DMS114 treated with DMSO at 0.1 percent for 48 hours (cell line): Measurements from ENCODE around the gene FAM20C.

Experiments
- DNase-seq: peaks from one replicate; lab custom pipeline; 2025; ENCODE audit not compliant: unreplicated experiment; lab: John Stamatoyannopoulos, UW

FAM20C gene

DNA sequence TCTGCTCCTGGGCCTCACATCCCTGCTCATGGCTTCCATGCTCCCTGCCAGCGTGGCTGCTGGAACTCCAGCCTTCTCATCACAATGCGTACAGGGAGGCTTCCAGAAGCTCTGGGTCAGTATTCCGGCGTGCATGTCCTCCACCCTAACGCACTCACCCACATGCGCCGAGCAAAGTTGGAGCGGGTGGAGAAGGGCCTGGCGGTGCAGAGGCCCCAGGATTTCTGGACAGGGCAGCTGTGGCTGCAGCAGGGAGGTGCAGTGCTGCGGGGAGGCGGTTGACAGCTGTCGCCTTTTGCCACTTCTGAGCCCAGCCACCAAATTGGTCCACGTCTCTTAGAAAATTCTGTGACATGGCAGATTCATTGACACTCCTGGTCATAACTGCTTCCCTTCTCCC is 33.6 kb upstream of the FAM20C start:
- DNase-seq = no peak

DNA sequence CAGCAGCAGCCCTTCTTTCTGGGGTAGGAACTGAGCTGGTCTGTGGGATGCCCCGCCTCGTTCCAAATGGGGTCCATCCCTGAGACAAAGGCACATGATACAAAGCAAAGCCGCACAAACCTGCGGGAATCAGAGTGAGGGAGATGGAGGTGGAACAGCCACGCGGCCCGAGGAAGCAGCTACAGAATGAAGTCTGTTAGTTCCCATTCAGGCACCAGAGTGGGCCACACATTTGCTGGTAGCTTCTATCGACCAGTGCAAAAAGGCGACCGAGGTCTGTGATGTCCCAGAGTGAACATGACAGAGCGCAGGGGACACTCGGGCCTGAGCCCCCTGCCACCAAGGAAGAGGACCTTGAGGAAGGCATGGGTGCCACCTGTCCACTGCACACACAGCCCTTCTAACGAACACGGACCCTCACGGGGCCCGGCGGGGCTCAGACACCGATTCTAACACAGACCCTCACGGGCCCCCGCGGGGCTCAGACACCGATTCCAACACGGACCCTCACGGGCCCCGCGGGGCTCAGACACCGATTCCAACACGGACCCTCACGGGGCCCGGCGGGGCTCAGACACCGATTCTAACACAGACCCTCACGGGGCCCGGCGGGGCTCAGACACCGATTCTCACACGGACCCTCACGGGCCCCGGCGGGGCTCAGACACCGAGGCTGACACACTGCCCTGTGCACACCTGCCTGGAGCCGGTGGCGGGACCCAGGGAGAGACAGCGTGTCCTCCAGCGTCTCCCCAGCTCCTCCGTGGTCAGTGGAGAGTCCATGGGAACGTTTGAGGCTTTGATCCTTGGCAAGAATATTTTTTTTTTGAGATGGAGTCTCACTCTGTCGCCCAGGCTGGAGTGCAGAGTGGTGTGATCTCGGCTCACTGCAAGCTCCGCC is 32.8 kb upstream of the FAM20C start:
- DNase-seq = no peak

DNA sequence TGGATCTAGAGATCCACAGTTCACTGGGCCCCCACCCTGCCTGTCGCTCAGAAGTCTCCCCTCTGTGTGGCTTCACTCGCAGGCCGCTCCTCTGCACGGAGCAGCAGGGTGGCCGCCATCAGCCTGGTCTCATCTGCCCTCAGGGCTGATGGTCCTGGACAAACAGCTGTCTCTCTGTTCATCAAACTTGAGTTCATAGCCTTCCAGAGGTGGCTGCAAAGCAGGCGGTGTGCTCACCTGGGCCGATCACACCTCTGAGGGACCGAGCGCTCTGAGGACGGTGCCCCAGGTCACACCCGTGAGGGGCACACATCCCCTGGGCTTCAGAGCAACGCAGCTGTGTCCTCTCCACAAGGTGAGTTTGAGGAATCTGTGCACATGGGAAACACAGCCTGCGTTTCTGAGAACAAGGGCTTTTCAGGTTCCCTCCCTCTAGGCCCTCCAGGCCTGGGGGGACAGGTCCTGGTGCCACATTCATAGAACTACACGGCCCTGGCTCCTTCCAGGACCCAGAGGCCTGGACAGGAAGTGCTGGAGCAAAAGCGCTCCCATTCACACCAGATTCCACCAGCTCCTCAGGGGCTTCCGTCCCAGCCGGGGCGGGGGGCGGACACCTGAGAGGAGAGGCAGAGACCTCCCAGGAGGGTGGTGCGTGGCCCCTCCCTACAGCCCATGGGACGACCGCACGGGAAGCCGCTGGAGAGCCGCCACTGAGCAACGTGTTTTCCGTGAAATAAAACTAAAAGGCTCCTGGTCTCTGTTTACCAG is 31.2 kb upstream of the FAM20C start:
- no peak for DNase-seq

DNA sequence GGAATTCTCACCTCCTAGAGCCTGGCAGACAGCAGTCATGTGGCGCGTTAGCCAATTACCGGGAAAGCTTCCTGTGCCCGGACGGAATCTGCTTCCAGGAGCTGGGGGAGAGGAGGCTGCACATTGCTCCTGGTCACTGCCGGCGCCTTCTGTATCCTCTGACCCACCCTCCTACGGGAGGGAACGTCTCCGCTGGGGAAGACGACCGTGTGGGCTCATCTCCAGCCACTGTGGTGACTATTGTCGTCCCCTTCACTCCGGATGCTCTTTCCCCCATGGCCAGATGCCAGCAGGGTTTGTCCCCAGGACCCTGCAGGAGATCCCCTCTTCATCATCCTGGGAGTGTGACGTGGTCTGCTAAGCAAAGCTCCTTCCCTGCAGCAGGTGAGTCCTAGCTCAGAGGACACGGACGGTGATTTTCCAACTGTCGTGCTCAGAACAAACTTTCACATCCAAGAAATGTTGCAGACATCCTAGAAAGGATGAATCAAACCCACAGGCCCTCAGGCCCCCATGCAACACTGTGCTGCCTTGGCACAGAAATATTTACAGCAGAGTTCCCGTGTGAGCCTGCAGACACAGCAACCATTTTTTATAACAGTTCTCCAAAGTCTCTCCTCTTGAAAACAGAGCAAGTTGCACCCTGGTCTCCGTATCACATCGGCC is 29.6 kb upstream of the FAM20C start:
- no peak for DNase-seq

DNA sequence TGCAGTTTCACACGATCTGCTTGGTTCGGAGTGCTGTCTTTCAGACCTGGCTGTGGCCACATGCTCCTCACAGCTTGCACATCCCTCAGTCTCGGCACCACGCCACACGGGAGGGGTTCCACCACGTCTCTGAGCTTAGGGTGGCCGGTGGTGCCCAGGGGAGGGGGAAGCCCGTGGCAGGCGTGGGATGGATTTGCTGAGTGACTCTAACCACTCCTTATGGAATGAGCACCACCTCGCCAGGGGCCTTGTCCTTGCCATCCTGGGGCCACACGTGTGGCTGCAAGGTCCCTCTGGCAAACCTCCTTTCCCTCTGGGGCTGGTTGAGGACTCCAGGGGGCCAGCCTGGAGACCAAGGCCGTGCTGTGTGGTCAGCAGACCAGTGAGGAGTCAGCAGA is 29.1 kb upstream of the FAM20C start:
- DNase-seq = no peak

DNA sequence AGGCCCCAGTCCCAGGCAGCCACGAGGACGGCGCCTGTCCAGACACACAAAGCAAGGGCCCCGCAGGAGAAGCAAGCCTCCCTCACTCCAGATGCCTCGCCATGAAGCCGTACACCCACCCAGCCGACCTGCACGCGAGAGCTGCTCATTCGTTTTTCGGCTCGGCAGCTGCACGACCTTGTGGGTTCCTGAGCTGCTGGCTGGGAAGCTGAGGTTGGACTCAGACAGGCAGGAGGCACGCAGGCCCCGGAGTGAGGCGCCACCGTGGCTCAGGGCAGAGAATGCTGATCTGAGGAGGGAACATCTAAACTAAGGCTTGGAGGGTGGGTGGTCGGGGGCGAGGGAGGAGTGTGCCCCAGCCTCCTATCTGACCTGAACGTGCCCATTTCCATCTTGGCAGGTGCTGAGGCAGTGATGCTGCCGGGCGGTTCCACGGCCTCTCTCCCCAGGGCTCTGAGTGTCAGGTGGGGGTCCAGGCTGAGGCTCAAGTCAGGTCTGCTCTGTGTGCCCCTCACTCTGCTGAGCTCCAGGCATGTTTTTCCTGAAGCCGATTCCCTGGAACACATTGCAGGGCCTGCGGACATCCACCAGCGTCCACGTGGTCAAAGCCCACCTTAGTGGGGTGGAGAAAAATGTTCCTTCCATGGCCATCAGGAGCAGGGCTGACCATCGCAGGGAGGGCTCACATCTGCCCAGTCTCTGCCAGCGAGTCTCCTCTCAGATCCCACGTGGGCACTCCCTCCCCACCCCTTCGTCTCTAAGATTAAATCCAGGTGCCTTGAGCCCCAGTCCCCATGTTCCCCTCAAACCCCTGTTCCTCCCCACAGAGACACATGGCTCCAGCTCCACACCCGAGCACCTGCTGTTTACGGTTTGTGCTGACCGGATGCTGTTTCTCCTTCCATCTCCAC is 28.1 kb upstream of the FAM20C start:
- DNase-seq = no peak

DNA sequence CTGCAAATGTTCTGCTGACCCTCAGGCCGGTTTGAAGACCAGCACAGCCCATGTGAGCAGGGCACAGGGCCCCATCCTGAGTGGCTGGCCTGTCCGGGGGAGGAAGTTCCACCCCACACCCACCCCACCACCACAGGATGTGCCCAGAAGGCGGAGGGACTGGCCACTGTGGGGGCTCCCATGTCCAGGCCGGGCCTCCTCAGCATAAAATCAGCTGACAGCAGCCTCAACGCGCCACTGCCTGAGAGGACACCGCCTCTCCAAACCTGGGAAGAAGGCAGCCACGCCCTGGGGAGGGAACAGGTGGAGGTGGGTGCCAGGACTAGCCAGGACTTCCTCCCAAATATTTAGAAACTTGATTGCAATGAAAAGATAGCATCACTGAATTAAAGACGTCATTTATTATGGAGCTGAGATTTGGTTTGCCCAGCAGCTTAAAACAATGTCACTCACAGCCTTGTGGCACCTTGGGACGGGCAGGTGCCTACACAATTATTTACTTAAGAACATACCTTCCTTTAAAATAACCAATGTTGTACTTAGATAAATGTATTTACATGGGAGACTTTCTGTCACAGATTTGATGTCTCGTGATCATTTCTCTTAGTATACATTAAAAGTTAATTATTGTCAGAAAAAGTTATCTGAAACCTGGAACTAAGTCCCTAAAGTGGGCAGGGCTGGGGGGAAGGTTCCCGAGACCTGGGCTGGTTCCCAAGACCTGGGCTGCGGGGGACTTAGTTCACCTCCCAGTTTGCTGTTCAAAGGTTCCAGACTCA is 27.3 kb upstream of the FAM20C start:
- no peak for DNase-seq

DNA sequence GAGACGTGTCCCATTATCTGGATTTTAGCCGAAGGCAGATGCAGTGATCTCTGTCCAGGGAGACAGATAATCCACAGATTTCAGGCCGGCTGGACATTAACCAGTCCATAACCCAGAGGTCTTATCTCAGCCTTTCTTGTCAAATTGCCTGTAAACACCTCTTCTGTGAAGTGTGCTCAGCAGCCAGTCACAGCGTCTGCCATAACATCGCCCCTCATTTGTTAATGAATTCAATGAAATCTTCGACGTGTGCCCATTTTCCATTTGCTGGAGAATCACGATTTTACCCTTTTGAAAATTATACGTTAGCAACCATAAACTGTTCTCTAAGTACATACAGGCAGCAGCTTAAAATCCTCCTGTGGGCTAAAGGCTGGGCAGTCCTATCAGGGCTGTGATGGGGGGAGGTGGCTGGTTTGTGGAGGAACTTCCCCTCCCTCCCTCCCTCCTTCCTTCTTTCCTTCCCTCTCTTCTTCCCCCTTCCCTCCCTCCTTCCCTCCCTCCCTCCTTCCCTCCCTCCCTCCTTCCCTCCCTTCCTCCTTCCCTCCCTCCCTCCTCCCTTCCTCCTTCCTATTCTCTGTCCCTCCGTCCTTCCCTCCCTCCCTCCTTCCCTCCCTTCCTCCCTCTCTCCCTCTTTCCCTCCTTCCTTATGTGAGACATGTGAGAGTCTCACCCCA is 26.6 kb upstream of the FAM20C start:
- no peak for DNase-seq

DNA sequence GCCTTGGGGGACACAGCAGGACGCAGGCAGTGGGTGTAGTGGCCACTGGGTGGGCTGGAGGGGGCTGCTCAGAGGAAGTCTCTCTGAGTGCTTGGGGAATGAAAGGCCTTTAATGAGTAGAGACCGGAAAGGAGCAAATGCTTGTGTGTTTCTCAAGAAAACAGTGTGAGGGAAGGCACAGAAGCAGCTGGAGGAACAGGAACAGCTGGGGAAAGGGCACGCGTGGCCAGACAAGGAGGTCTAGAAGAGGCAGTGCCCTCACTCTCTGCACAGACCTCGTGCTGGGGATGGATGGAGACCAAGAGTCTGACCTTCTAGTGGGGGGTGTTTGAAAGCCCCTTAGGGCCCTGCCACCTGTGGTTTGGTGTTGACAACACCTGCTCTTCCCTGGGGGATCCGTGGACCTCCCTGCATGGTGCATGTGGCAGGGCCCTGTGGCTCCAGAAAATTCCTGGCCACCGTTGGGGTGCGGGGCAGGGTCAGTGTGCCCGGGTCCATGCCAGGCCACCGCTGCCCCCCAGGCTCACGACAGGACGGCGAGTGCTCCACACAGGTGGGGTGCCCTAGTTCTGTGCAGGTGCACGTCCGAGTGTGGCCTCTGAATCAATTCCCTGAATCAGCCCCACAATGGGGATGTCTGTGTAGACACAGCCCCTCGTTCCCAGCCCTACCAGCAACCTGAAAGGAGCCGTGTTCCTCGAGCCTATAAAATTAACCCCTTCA is 25.9 kb upstream of the FAM20C start:
- DNase-seq = no peak

DNA sequence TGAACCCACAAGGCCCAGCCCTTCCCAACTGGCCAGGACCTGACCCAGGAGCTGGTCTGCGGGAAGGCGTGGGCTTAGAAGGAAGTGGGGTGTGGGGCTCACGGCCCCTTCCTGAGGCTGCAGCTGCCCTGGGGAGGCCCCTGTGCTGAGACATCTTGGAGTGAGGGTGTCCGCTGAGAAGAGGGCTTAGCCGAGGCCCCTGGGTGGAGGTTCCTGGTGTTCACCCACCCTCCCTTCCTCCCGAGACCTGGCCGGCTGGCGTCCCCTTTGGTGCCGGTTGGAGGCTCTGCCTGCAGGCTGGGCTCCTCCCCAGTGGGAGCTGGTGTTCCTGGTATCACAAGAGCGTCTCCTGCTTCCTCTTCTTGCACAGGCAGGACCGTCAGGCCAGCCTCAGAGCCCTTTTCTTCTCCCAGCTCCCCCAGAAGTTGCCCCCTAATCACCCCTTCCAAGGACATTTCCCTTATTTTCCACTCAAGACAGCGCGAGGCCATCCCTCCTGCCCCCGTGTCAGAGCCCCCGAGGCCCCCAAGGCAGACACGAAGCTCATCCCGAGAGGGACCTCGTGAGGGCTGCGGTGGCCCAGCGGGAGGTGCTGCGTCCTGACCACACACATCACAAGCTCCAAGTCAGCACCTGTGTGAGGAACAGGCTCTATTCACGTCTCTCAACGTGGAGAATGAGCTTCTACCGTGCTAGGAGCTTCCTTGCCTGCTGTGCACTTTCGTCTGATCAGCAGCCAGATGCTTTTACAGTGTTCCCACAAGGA is 25.1 kb upstream of the FAM20C start:
- no peak for DNase-seq

DNA sequence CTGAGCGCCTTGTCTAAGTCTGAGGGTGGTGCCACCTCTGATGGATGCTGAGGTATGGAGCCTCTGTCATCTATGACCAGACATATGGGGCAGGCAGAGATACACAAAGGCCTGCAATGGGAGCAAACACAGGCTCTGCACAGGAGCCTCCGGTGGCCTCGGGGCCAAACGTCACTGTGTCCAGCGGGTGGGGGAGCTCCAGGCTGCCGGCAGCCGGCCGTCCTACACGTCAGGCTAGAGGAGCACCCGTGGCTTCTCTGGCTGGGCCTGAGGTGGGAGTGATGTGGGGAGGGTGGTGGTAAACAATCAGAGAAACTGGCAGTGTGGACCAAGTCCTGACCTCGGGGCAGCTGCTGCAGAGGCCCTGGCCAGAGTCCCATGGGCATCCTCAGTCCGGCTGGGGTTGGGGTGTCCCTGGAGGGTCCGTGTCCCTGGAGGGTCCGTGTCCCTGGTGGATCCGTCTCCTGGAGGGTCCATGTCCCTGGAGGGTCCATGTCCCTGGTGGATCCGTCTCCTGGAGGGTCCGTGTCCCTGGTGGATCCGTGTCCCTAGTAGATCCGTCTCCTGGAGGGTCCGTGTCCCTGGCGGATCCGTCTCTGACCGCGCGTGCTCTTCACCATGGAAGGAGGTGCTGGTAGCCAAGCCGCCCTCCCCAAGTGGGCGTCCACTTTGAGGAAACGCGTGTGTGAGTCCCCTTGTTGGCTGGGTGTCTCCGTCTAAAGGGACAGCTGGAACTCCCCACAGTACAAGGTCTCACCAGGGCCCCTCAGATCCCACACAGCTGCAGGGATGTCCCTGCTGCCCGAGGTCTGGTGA is 24.2 kb upstream of the FAM20C start:
- DNase-seq = no peak

DNA sequence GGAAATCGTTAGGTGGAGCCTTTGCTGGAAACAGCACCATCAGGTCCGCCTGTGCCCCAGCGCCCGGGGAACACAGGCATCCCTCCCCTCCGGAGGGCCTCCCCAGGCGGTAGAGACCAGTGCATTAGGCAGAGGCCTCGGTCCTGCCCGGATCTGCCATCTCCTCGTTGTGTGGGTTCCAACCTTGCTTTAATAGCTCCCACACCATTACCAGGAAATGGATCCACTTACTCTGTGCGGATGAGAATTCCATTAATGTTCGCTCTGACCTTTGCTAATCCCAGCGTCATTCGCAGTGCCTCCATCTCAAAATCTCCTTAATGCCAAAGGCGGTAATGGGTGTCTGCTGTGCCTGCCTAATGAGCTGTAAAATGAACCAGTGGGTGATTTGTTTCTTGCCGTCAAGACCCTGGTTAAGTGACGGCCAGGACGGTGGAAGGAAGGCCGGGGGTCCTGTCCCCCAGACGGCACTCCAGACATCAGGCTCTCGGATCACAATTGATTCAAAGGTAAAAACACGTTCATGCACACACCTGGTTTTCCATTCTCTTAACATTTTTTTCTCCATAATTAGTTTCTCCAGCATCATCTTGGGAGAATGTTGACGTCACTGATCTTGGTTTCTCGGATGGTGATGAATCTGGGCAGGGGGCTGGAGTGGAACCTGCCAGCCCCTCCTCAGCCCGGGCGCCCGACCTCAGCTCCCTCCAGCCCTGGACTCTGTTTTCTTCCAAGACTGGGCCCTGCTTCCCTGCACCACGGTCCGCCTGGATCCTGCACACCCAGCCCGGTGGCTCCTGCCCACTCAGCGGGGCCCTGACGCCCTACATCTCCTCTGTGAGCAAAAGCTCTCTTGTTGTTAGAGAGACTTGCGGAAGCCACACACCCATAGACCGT is 22.8 kb upstream of the FAM20C start:
- no peak for DNase-seq

DNA sequence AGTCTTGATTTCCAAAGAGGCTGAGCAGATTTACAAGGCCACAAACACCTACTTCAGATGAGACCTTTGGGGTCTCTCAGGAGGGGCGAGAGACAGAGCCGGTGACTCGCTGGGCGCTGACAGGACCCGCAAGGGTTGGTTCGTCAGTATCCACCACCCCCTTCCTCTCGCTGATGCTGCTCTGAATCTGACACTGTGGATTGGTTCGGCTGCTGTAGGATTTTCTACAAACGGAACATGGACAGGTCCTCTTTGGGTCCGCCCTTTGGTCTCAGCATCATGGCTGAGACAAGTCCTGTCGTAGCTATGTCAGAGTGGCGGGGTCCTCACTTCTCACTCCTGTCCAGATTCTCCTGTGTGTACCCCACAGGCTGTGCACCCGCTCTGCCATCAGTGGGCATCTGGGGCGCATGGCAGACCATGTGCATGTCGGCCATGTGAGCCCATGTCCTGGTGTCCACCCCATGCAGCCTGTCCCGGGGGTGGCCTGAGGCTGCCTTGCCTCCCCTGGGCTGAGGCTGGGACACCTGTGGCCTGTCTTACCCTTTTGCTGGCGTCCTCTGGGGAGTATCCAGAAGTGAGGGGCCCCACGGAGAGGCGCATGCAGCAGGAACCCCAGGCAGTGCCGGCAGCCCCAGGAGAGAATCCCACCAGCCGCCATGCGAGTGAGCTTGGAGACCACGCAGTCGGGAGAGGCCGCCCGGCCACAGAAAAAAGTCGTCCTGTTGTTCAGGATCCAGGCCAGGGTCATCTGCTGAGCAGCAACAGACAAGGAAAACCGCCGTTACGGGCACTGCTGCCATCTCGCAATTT is 21.6 kb upstream of the FAM20C start:
- DNase-seq = no peak

DNA sequence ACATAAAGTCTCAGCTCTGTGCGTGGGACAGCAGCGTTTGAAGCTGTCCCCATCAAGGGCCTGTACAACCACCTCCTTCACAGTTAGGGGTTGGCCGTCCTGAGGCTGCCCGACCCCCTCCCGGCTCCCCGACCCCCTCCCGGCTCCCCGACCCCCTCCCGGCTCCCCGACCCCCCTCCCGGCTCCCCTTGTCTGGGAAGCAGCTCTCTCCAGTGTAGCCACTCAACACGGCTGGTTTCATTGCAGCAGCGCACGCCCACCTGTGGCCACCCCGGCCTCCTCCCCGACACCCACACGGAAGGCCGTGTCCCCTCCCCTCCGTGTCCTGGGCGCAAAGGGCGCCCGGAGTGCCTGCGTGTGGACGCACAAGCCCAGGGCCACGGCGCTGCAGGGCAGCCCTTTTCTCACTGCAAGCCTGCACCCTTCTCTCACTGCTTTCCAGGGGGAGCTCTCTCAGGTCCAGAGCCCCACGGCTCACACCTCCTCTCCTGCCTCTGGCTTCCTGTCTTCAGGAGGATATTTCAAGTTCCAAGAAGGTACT is 20.9 kb upstream of the FAM20C start:
- no peak for DNase-seq

DNA sequence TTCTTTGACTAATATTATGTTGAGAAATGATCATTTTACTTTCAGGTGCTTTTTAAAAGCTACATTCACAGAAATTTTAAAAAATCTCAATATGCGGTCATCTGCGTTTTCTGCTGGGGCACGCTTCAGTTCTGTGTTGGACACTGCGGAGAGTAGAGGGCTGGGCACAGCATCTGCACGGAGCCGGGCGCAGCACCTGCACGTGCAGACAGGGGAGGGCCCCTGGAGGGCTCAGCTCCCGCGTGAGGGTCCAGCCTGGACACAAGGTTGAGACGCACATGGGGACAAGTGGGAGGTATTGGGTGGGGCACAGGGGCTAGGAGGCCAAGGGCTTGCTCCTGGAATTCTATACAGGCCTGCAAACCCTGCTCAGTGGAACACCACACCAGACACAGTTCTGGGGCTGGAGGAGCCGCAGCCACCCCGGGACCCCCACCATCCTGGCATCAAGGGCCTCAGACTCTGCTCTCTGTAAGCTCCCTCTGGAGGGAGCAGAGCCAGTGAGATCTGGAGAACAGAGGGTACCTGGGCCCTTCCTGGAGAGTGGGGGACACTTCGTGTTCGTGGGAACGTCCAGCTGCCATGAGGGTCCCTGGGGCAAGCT is 20.4 kb upstream of the FAM20C start:
- no peak for DNase-seq
